Vagina (tissue), 2 donors: Measurements from ENCODE around the gene FBXL16. TPM values are rescaled to one million over a fixed set of nuclear protein-coding genes. Genes with fewer than 3 reads are reported as not detected.
"Not testable (repeated sequence)": the region's sequence is repeated elsewhere in the genome, so short reads cannot be mapped to it uniquely, and the experiment has no call there.

Experiments used
- DNase-seq, 2 donors: peaks; one replicate each; pipeline ENCODE4 v3.0.0-alpha.2; 2017; ENCODE audit errors: extremely low spot score in 2 of 2
- H3K27ac ChIP-seq: fragments of 200-600 bp; sonication (generic); one replicate; pipeline ENCODE4 v1.5.1; 2019
- H3K27me3 ChIP-seq: fragments of 200-600 bp; sonication (generic); one replicate; pipeline ENCODE4 v1.5.1; 2019
- H3K36me3 ChIP-seq, 2 donors: fragments of 200-600 bp; sonication (generic); one replicate each; pipeline ENCODE4 v1.5.1; 2017 to 2019
- H3K4me1 ChIP-seq: fragments of 200-600 bp; sonication (generic); one replicate; pipeline ENCODE4 v1.5.1; 2019
- H3K4me3 ChIP-seq, 2 donors: fragments of 200-600 bp; sonication (generic); 1 replicate in 1 of 2; 2 replicates in 1 of 2; pipeline ENCODE4 v1.5.1; 2016 to 2019
- H3K9me3 ChIP-seq: fragments of 200-600 bp; sonication (generic); one replicate; pipeline ENCODE4 v1.5.1; 2019
- POLR2A ChIP-seq, 2 donors: fragments of 450-650 bp; IDR thresholded peaks; one replicate each; pipeline ENCODE4 v1.6.1; 2017; ENCODE audit warnings: antibody characterized with exemption in 2 of 2, mild to moderate bottlenecking in 2 of 2, moderate library complexity in 2 of 2
- POLR2AphosphoS5 ChIP-seq, 2 donors: sonication (generic); formaldehyde crosslinking; IDR thresholded peaks; one replicate each; pipeline ENCODE4 v1.9.0; 2017; ENCODE audit warnings: antibody characterized with exemption in 2 of 2, mild to moderate bottlenecking in 2 of 2, low read depth in 1 of 2; ENCODE audit not compliant: insufficient read depth in 1 of 2
- intact Hi-C: fragments of 100-400 bp; cut with DNase I; formaldehyde crosslinking; loops from one replicate; pipeline ENCODE4 v1.15.1; 2023
- total RNA-seq: library from RNA; depleted of rRNA; stranded (reverse); fragments of >200 nt; gene quantifications from one replicate; pipeline ENCODE4 v1.2.3, GENCODE V29; 2016
- TF ChIP-seq, protein P1 (sequence below), 3 experiments: fragments of 450-650 bp in 2 of 3; fragments of 200-600 bp in 1 of 3; sonication (generic) in 1 of 3; IDR thresholded peaks; one replicate each; pipeline ENCODE4 v1.5.1; 2017 to 2019; ENCODE audit warnings: antibody characterized with exemption in 3 of 3, mild to moderate bottlenecking in 2 of 3, moderate library complexity in 2 of 3

FBXL16 gene
- 4.4 TPM for total RNA-seq

- Histone ChIP-seq H3K4me3 (peak within 1 kb of the TSS in 1 of 2 donors; percentile 19), H3K36me3 (no peaks in the 10 kb centered on the region), H3K4me1 (peaks cover 17% of the 10 kb centered on the region), H3K27ac (no peak within 1 kb of the TSS), H3K27me3 (peaks cover 37% of the 10 kb centered on the region), H3K9me3 (no peaks in the 10 kb centered on the region)
- no peak for TF ChIP-seq POLR2A (IDR thresholded peaks at IDR 0.05)
- TF ChIP-seq POLR2AphosphoS5 (IDR thresholded peaks at IDR 0.05; ENCODE audit: insufficient read depth in 1 of 2, low read depth in 1 of 2), result no peak
- TF ChIP-seq, protein P1, sequence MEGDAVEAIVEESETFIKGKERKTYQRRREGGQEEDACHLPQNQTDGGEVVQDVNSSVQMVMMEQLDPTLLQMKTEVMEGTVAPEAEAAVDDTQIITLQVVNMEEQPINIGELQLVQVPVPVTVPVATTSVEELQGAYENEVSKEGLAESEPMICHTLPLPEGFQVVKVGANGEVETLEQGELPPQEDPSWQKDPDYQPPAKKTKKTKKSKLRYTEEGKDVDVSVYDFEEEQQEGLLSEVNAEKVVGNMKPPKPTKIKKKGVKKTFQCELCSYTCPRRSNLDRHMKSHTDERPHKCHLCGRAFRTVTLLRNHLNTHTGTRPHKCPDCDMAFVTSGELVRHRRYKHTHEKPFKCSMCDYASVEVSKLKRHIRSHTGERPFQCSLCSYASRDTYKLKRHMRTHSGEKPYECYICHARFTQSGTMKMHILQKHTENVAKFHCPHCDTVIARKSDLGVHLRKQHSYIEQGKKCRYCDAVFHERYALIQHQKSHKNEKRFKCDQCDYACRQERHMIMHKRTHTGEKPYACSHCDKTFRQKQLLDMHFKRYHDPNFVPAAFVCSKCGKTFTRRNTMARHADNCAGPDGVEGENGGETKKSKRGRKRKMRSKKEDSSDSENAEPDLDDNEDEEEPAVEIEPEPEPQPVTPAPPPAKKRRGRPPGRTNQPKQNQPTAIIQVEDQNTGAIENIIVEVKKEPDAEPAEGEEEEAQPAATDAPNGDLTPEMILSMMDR (IDR thresholded peaks at IDR 0.05), result no peak
- intact Hi-C loops, result no loop called here
- no peak for DNase-seq
Observed at GRCh38 chr16:705431-706188, at the start of gene FBXL16. Gene FBXL16, minus strand, starts transcription at chr16:705801. Its CDS starts 8,396 bp downstream, at chr16:697405.

DNA sequence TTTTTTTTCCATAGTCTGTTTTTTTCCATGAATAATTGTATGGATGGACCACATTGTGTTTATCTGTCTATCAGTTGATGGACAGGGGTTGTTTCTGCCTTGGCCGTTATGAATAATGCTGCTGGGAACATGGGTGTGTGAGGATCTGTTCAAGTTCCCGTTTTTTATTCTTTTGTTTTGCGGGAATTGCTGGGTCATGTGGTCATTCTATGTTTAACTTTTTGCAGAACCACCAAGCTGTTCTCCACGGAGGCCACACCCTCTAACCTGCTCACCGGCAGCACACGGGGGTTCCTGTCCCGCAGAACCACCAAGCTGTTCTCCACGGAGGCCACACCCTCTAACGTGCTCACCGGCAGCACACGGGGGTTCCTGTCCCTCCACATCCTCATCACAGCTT lies 49.1 kb upstream of the FBXL16 start:
- Histone ChIP-seq H3K4me3 (no peak overlapping the region), H3K27ac (no peak overlapping the region), H3K27me3 (no peaks in the 10 kb centered on the region), H3K4me1 (no peaks in the 10 kb centered on the region), H3K36me3 (no peaks in the 10 kb centered on the region), H3K9me3 (no peaks in the 10 kb centered on the region)
- TF ChIP-seq POLR2A (IDR thresholded peaks at IDR 0.05) (no peak), POLR2AphosphoS5 (IDR thresholded peaks at IDR 0.05; ENCODE audit: insufficient read depth in 1 of 2, low read depth in 1 of 2) (no peak)
- TF ChIP-seq, protein P1 (IDR thresholded peaks at IDR 0.05), result no peak
- no peak for DNase-seq
- intact Hi-C loops, result no loop called here

DNA sequence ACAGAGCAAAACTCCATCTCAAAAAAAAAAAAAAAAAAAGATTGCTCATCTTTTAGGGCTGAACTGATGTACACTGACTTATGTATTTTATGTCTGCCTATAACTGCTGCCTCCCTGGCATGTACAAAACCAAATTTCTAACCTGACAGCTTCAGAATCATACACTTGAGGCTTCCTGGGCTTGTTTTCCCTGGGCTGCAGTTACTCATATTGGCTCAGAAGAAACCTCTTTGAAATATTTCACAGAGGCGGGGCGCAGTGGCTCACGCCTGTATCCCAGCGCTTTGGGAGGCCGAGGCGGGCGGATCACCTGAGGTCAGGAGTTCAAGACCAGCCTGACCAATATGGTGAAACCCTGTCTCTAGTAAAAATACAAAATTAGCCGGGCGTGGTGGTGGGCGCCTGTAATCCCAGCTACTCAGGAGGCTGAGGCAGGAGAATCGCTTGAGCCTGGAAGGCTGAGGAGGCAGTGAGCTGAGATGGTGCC lies 48.6 kb upstream of the FBXL16 start:
- H3K27me3 ChIP-seq, intact Hi-C loops: not testable (repeated sequence)

DNA sequence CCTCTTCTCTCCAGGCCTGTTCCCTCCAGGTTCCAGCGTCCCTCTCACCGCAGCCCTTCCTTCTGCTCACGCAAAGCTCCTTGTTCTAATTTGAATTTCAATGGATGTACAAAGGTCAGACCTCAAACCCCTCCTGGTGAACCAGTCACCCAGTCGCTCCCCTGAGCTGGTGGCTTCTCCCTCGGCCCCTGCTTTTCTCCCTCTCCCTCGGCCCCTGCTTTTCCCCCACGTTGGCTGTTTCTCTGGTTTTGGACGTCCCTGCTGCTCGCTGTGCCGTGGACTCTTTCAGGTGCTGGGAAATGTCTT lies 46.4 kb upstream of the FBXL16 start:
- no peak for DNase-seq
- H3K27ac ChIP-seq, result no peak overlapping the region
- H3K4me1 ChIP-seq, result no peaks in the 10 kb centered on the region
- no peaks in the 10 kb centered on the region for H3K9me3 ChIP-seq
- no peak overlapping the region for H3K4me3 ChIP-seq
- H3K27me3 ChIP-seq, result no peaks in the 10 kb centered on the region
- H3K36me3 ChIP-seq, result no peaks in the 10 kb centered on the region
- intact Hi-C loops, result no loop called here
- TF ChIP-seq, protein P1 (IDR thresholded peaks at IDR 0.05), result no peak
- TF ChIP-seq POLR2A (IDR thresholded peaks at IDR 0.05) (no peak), POLR2AphosphoS5 (IDR thresholded peaks at IDR 0.05; ENCODE audit: insufficient read depth in 1 of 2, low read depth in 1 of 2) (no peak)

More for the DNA sequence above, 48.6 kb upstream of the FBXL16 start:
- not testable (repeated sequence) for H3K4me3 ChIP-seq, H3K36me3 ChIP-seq, DNase-seq, H3K27ac ChIP-seq, H3K9me3 ChIP-seq, H3K4me1 ChIP-seq

DNA sequence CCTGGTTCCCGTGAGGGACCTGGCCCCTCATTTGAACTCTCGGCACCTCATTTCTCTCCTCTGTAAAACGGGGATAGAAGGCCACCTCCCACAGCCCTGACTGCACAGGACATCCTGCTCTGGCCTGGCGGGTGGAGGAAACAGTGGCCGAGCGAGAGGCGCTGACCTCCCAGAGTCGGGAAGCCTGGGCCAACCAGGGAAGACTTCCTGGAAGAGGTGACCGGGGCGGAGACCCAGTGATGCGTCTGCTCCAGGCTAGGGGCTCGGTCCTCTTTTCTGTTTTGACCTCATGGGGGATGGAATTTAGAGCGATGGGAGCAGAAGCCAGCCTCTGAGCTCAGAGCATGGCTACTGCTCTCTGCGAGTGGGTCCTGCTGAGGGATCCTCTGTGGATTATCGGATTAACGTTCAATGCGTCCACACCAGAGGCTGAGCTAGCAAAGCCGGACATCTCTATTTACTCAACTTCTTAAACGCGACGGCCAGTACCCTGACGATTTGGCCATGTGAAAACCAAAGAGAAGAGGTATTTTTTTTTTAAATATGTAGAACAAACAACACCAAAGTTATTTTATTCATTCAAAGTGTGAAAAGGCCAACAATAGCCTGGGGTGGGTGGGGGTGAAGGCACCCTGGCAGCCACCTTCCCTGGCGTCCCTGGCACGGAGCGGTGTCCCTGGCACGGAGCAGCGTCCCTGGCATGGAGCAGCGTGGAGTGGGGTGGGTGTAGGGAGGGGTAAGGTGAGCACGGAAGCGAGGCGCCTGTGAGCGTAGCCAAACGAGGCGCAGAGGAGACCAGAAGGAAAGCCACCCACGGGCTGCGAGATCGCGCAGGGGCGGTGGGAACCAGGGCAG lies 45.8 kb upstream of the FBXL16 start:
- TF ChIP-seq POLR2A (IDR thresholded peaks at IDR 0.05), result no peak
- no peak for TF ChIP-seq POLR2AphosphoS5 (IDR thresholded peaks at IDR 0.05; ENCODE audit: insufficient read depth in 1 of 2, low read depth in 1 of 2)
- Histone ChIP-seq H3K9me3 (no peaks in the 10 kb centered on the region), H3K36me3 (no peaks in the 10 kb centered on the region), H3K4me3 (no peak overlapping the region), H3K27me3 (no peaks in the 10 kb centered on the region), H3K4me1 (no peaks in the 10 kb centered on the region), H3K27ac (no peak overlapping the region)
- no peak for DNase-seq
- intact Hi-C loops, result no loop called here
